Measurements from ENCODE around the gene F8.

Gene F8

DNA sequence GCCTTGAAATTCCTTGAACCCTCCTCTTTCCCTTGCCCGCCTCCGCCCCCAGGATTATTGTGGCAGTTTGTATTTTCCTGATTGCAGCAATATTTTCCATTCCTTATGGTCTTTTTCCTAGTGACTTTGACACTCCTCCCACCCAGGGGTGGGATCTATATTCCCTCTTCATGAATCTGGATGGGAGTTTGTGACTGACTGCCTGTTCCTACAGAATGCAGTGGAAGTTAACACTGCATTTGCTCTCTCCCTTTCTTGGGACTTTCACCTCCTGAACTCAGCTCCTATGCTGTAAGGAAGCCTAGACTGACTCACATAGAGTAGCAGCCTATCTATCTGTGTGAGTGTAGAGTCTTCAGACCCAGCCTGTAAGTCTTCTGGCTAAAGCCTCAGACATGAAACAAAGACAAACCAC, 6.4 kb upstream of the F8 start:
- H3K36me3 ChIP-seq, result no peaks in the 10 kb centered on the region
- TF ChIP-seq, protein P1, sequence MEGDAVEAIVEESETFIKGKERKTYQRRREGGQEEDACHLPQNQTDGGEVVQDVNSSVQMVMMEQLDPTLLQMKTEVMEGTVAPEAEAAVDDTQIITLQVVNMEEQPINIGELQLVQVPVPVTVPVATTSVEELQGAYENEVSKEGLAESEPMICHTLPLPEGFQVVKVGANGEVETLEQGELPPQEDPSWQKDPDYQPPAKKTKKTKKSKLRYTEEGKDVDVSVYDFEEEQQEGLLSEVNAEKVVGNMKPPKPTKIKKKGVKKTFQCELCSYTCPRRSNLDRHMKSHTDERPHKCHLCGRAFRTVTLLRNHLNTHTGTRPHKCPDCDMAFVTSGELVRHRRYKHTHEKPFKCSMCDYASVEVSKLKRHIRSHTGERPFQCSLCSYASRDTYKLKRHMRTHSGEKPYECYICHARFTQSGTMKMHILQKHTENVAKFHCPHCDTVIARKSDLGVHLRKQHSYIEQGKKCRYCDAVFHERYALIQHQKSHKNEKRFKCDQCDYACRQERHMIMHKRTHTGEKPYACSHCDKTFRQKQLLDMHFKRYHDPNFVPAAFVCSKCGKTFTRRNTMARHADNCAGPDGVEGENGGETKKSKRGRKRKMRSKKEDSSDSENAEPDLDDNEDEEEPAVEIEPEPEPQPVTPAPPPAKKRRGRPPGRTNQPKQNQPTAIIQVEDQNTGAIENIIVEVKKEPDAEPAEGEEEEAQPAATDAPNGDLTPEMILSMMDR (IDR thresholded peaks at IDR 0.05), result no peak
- no peak overlapping the region for H3K4me3 ChIP-seq (ENCODE audit: low read depth in 1 of 2, low read length in 1 of 2)
- H3K4me1 ChIP-seq (ENCODE audit: control insufficient read depth in 1 of 2, insufficient read depth in 1 of 2, low read depth in 1 of 2, low read length in 1 of 2), result peaks cover 6 to 11% of the 10 kb centered on the region in 2 experiments
- H3K27me3 ChIP-seq, result no peaks in the 10 kb centered on the region
- no peaks in the 10 kb centered on the region for H3K9me3 ChIP-seq
- H3K27ac ChIP-seq, result no peak overlapping the region

- Histone ChIP-seq H3K36me3 (no peaks in the 10 kb centered on the region), H3K4me1 (ENCODE audit: control insufficient read depth in 1 of 2, insufficient read depth in 1 of 2, low read depth in 1 of 2, low read length in 1 of 2) (peaks cover 6 to 11% of the 10 kb centered on the region in 2 experiments), H3K27me3 (no peaks in the 10 kb centered on the region), H3K9me3 (no peaks in the 10 kb centered on the region), H3K27ac (no peak overlapping the region), H3K4me3 (ENCODE audit: low read depth in 1 of 2, low read length in 1 of 2) (no peak overlapping the region)
- TF ChIP-seq, protein P1 (IDR thresholded peaks at IDR 0.05), result no peak
Measured at GRCh38 chrX:155028129-155028528, 5.6 kb upstream of the F8 start.

DNA sequence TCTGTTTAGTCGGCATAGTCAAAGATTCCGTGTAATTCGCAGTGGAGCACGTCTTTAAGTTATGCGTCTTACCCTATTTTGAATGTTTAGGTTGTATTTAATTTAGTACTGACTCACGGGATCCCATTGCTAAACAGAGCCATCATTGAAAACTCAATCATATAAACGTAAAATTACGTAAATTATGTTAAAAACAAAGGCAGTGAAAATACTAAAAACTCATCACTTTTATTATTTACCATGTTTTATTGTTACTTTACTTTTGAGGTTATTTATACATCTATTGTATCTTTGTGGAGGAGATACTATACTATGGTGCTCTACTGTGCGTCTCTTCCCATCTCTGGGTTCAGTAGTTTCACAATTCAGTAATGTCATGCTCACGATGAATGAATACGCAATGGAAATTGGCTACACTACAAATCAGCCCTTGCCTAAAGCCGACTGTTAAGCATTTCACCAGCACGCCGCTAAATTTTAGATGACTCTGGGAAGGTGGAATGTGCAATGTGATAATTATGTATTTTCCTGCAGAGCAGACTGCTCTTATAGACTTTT, 5.1 kb upstream of the F8 start:
- Histone ChIP-seq H3K4me1 (ENCODE audit: control insufficient read depth in 1 of 2, insufficient read depth in 1 of 2, low read depth in 1 of 2, low read length in 1 of 2) (peaks cover 6 to 11% of the 10 kb centered on the region in 2 experiments), H3K27me3 (no peaks in the 10 kb centered on the region), H3K9me3 (no peaks in the 10 kb centered on the region), H3K27ac (peak overlapping the region; percentile 91), H3K4me3 (ENCODE audit: low read depth in 1 of 2, low read length in 1 of 2) (peak overlapping the region; percentile 60 to 71), H3K36me3 (no peaks in the 10 kb centered on the region)
- TF ChIP-seq, protein P1 (IDR thresholded peaks at IDR 0.05), result no peak

DNA sequence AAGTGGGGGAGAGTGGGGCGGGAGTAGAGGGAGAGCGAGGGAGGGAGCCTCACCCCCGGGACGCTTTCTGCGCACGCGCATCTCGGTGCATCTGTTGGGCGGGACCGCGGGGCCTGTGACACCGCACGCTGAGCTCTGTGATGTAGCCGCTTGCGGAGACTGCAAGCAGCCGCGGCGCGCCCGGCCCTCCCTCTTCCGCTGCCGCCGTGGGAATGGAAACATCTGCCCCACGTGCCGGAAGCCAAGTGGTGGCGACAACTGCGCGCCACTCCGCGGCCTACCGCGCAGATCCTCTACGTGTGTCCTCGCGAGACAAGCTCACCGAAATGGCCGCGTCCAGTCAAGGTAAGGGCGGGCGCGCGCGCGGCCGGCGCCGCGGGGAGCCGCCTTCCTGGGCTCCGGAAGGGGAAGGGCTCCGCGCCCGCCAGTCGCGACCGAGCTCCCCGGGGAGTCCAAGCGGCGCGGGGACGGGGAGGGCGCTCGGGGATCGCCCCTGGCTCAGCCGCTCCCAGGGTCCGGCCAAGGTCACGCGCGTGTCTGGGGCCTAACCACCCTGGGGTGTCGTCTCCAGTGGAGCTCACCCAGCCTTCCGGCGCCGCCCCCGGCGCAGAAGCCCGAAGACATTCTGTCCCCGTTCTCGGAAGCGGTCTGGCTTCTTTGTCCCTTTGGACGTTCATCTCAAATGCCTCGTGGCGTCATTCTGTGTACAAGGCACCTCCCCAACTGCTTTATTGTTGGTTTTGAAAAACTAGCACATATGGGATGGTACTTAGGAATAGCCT, 4.4 kb upstream of the F8 start, which contains the start of gene FUNDC2:
Gene FUNDC2 (plus strand): TSS at position 118 of the 782 bp plus-strand sequence. CDS start 95 bp downstream, at position 213.
- Histone ChIP-seq H3K9me3 (no peaks in the 10 kb centered on the region), H3K27ac (peak within 1 kb of the TSS; percentile 91), H3K4me3 (ENCODE audit: low read depth in 1 of 2, low read length in 1 of 2) (peak within 1 kb of the TSS; percentile 60 to 71), H3K27me3 (no peaks in the 10 kb centered on the region), H3K36me3 (no peaks in the 10 kb centered on the region), H3K4me1 (ENCODE audit: control insufficient read depth in 1 of 2, insufficient read depth in 1 of 2, low read depth in 1 of 2, low read length in 1 of 2) (peaks cover 6 to 11% of the 10 kb centered on the region in 2 experiments)
- TF ChIP-seq, protein P1 (IDR thresholded peaks at IDR 0.05), result no peak

DNA sequence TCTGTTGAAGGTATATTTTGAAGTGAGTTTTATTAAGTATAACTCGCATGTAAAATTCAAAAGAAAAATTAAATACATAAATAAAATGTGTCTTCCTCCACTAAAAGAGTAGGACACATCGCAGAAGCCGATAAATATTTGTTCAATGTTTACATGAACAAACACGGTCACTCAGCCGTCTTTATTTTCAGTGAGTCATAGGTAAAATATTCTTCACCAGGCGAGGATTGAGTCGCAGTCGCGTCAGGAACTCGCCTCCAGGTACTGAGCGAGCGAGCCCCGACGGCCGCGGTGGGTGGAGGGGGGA, 3.9 kb upstream of the F8 start:
- TF ChIP-seq, protein P1 (IDR thresholded peaks at IDR 0.05), result no peak
- no peaks in the 10 kb centered on the region for H3K27me3 ChIP-seq
- peak overlapping the region; percentile 91 for H3K27ac ChIP-seq
- no peaks in the 10 kb centered on the region for H3K36me3 ChIP-seq
- H3K4me3 ChIP-seq (ENCODE audit: low read depth in 1 of 2, low read length in 1 of 2), result peak overlapping the region; percentile 60 to 71
- H3K4me1 ChIP-seq (ENCODE audit: control insufficient read depth in 1 of 2, insufficient read depth in 1 of 2, low read depth in 1 of 2, low read length in 1 of 2), result peaks cover 6 to 11% of the 10 kb centered on the region in 2 experiments
- no peaks in the 10 kb centered on the region for H3K9me3 ChIP-seq

All from neutrophil (primary cell).